IMR-90 (cell line): Measurements from ENCODE around the gene KIF6. TPM values are rescaled to one million over a fixed set of nuclear protein-coding genes. Genes with fewer than 3 reads are reported as not detected.

Experiments used
- ATAC-seq: fragments of 200-7000 bp; cut with Tn5 transposase; 2 replicates; pipeline ENCODE4 v1.9.1; 2020; ENCODE audit warnings: low read depth, mild to moderate bottlenecking, moderate library complexity
- BruUV-seq: library from RNA; stranded (reverse); fragments of 400-500 nt; replicated peaks from 2 replicates; lab custom pipeline; 2021; lab: Mats Ljungman, UMichigan
- CTCF ChIA-PET: fragments of 300-600 bp; formaldehyde crosslinking; extraction: SDS; loops from one replicate; lab custom pipeline; 2021; ENCODE audit warnings: antibody characterized with exemption; lab: Yijun Ruan, JAX
- POLR2A ChIA-PET: fragments of 300-600 bp; sonication (Branson Sonifier 250); formaldehyde crosslinking; loops from one replicate; lab custom pipeline; 2022; ENCODE audit warnings: antibody characterized with exemption; ENCODE audit not compliant: unreplicated experiment; lab: Charles Lee
- DNase-seq: peaks from one replicate; pipeline ENCODE4 v3.0.0; 2013
- H2AFZ ChIP-seq: replicated peaks from 2 replicates; pipeline ENCODE3; 2013; ENCODE audit warnings: low read length, mild to moderate bottlenecking; ENCODE audit not compliant: poor library complexity
- H2AK5ac ChIP-seq: 2 replicates; pipeline ENCODE4 v1.6.1; 2013; ENCODE audit warnings: low read depth, low read length, inconsistent platforms
- H2AK9ac ChIP-seq: replicated peaks from 2 replicates; pipeline ENCODE3; 2013; ENCODE audit warnings: mild to moderate bottlenecking, low read depth, low read length, moderate library complexity; ENCODE audit not compliant: poor library complexity
- H2BK120ac ChIP-seq: 2 replicates; pipeline ENCODE4 v1.6.1; 2013; ENCODE audit warnings: low read depth, low read length, inconsistent platforms
- H2BK15ac ChIP-seq: 3 replicates; pipeline ENCODE4 v1.6.1; 2013; ENCODE audit warnings: low read depth, low read length, inconsistent platforms
- H2BK20ac ChIP-seq: 2 replicates; pipeline ENCODE4 v1.6.1; 2013; ENCODE audit warnings: low read depth, mild to moderate bottlenecking, inconsistent platforms, low read length, moderate library complexity
- H2BK5ac ChIP-seq: 2 replicates; pipeline ENCODE4 v1.6.1; 2013; ENCODE audit warnings: mild to moderate bottlenecking, low read depth, low read length, inconsistent platforms; ENCODE audit not compliant: poor library complexity, severe bottlenecking
- H3K14ac ChIP-seq: replicated peaks from 2 replicates; pipeline ENCODE4 v1.6.1; 2013; ENCODE audit warnings: low read depth, low read length, inconsistent platforms
- H3K18ac ChIP-seq: 2 replicates; pipeline ENCODE4 v1.6.1; 2013; ENCODE audit warnings: low read depth, low read length, control low read depth
- H3K23ac ChIP-seq: 2 replicates; pipeline ENCODE4 v1.6.1; 2013; ENCODE audit warnings: low read depth, low read length, inconsistent platforms
- H3K27ac ChIP-seq: 2 replicates; pipeline ENCODE4 v1.5.1; 2013; ENCODE audit warnings: mild to moderate bottlenecking, control low read depth, low read length; ENCODE audit not compliant: insufficient read depth
- H3K27me3 ChIP-seq: 2 replicates; pipeline ENCODE4 v1.6.1; 2013; ENCODE audit warnings: low read length; ENCODE audit not compliant: control insufficient read depth, insufficient read depth
- H3K36me3 ChIP-seq: 2 replicates; pipeline ENCODE4 v1.6.1; 2013; ENCODE audit warnings: low read length, mixed read lengths; ENCODE audit not compliant: control insufficient read depth, insufficient read depth
- H3K4ac ChIP-seq: 2 replicates; pipeline ENCODE4 v1.6.1; 2013; ENCODE audit warnings: low read depth, low read length, inconsistent platforms
- H3K4me1 ChIP-seq: 2 replicates; pipeline ENCODE4 v1.6.1; 2013; ENCODE audit warnings: low read length, mixed read lengths; ENCODE audit not compliant: control insufficient read depth, insufficient read depth
- H3K4me2 ChIP-seq: 2 replicates; pipeline ENCODE4 v1.6.1; 2013; ENCODE audit warnings: low read depth, mild to moderate bottlenecking, control low read depth, low read length, moderate library complexity
- H3K4me3 ChIP-seq: 2 replicates; pipeline ENCODE4 v1.5.1; 2013; ENCODE audit warnings: low read depth, mild to moderate bottlenecking, control low read depth, low read length, moderate library complexity; ENCODE audit not compliant: insufficient read depth
- H3K56ac ChIP-seq: 2 replicates; pipeline ENCODE4 v1.6.1; 2013; ENCODE audit warnings: low read length, inconsistent platforms; ENCODE audit not compliant: insufficient read depth; ENCODE audit errors: extremely low read depth
- H3K79me1 ChIP-seq, 2 experiments: 2 replicates each; pipeline ENCODE4 v1.6.1; 2013; ENCODE audit warnings: low read length in 2 of 2, inconsistent platforms in 1 of 2, low read depth in 1 of 2
- H3K9ac ChIP-seq: 2 replicates; pipeline ENCODE4 v1.6.1; 2013; ENCODE audit warnings: low read depth, low read length, control low read depth
- H3K9me1 ChIP-seq: 2 replicates; pipeline ENCODE4 v1.6.1; 2013; ENCODE audit warnings: low read length, inconsistent platforms; ENCODE audit not compliant: insufficient read depth
- H3K9me3 ChIP-seq: 2 replicates; pipeline ENCODE4 v1.6.1; 2013; ENCODE audit warnings: low read length; ENCODE audit not compliant: control insufficient read depth, insufficient read depth
- H4K20me1 ChIP-seq: 2 replicates; pipeline ENCODE4 v1.6.1; 2013; ENCODE audit warnings: low read length, inconsistent platforms; ENCODE audit not compliant: insufficient read depth
- H4K5ac ChIP-seq: 2 replicates; pipeline ENCODE4 v1.6.1; 2013; ENCODE audit warnings: mild to moderate bottlenecking, low read depth, low read length, control low read depth
- H4K8ac ChIP-seq, 2 experiments: 2 replicates each; pipeline ENCODE4 v1.6.1; 2013; ENCODE audit warnings: low read depth in 2 of 2, low read length in 2 of 2, control low read depth in 1 of 2, inconsistent platforms in 1 of 2
- H4K91ac ChIP-seq: 2 replicates; pipeline ENCODE4 v1.6.1; 2013; ENCODE audit warnings: low read depth, low read length, inconsistent platforms; ENCODE audit not compliant: insufficient read depth
- BHLHE40 ChIP-seq: fragments of 150-350 bp; IDR thresholded peaks from 2 replicates; pipeline ENCODE4 v1.6.1; 2016; ENCODE audit warnings: mild to moderate bottlenecking, low read depth, low read length
- CEBPB ChIP-seq: IDR thresholded peaks from 2 replicates; pipeline ENCODE4 v1.6.1; 2012; ENCODE audit warnings: low read depth, low read length, improper control_type of control experiment
- CHD1 ChIP-seq: IDR thresholded peaks from 2 replicates; pipeline ENCODE4 v1.6.1; 2012; ENCODE audit warnings: low read depth, low read length, improper control_type of control experiment
- CTCF ChIP-seq: conservative IDR thresholded peaks from 2 replicates; pipeline ENCODE4 v1.5.1; 2012; ENCODE audit warnings: mild to moderate bottlenecking, low read depth, low read length, improper control_type of control experiment
- ELK1 ChIP-seq: fragments of 150-350 bp; IDR thresholded peaks from 2 replicates; pipeline ENCODE4 v1.6.1; 2016; ENCODE audit warnings: low read depth, mild to moderate bottlenecking, low read length, moderate library complexity, borderline replicate concordance
- FOS ChIP-seq: fragments of 150-350 bp; IDR thresholded peaks from 2 replicates; pipeline ENCODE4 v1.6.1; 2016; ENCODE audit warnings: low read depth, low read length
- MAFK ChIP-seq: IDR thresholded peaks from 2 replicates; pipeline ENCODE4 v1.6.1; 2012; ENCODE audit warnings: low read depth, low read length, improper control_type of control experiment
- MAZ ChIP-seq: IDR thresholded peaks from 2 replicates; pipeline ENCODE4 v1.6.1; 2012; ENCODE audit warnings: low read depth, mild to moderate bottlenecking, low read length, improper control_type of control experiment, moderate library complexity, borderline replicate concordance
- MXI1 ChIP-seq: IDR thresholded peaks from 2 replicates; pipeline ENCODE4 v1.6.1; 2012; ENCODE audit warnings: low read depth, mild to moderate bottlenecking, low read length, moderate library complexity, borderline replicate concordance
- NFE2L2 ChIP-seq: fragments of 150-350 bp; IDR thresholded peaks from 2 replicates; pipeline ENCODE4 v1.6.1; 2016; ENCODE audit warnings: low read depth, mild to moderate bottlenecking, low read length
- POLR2A ChIP-seq: IDR thresholded peaks from 2 replicates; pipeline ENCODE4 v1.6.1; 2012; ENCODE audit warnings: mild to moderate bottlenecking, low read depth, low read length
- RAD21 ChIP-seq: IDR thresholded peaks from 2 replicates; pipeline ENCODE4 v1.6.1; 2012; ENCODE audit warnings: low read length, improper control_type of control experiment
- RCOR1 ChIP-seq: IDR thresholded peaks from 2 replicates; pipeline ENCODE4 v1.6.1; 2012; ENCODE audit warnings: mild to moderate bottlenecking, low read length, improper control_type of control experiment; ENCODE audit not compliant: insufficient replicate concordance
- RFX5 ChIP-seq: IDR thresholded peaks from 2 replicates; pipeline ENCODE4 v1.8.0; 2012; ENCODE audit warnings: low read depth, mild to moderate bottlenecking, low read length, moderate library complexity
- SMC3 ChIP-seq: fragments of 150-350 bp; IDR thresholded peaks from 2 replicates; pipeline ENCODE4 v1.6.1; 2016; ENCODE audit warnings: low read depth, mild to moderate bottlenecking, antibody characterized with exemption, low read length, moderate library complexity
- USF2 ChIP-seq: fragments of 150-350 bp; IDR thresholded peaks from 2 replicates; pipeline ENCODE4 v1.6.1; 2017; ENCODE audit warnings: mild to moderate bottlenecking, antibody characterized with exemption, low read length, low read depth
- WGBS, 2 experiments: methylation state at CpG; one replicate each; pipeline versions ENCODE4 v1.1.5 to v1.1.7; 2013; ENCODE audit warnings: missing lambda C conversion rate in 2 of 2; ENCODE audit not compliant: insufficient read length in 1 of 2; ENCODE audit errors: extremely low coverage in 2 of 2; 5-methylcytosine and 5-hydroxymethylcytosine counted together
- dilution Hi-C: fragments of 300-500 bp; cut with HindIII; formaldehyde crosslinking; loops from one replicate; pipeline ENCODE4 v1.14.3; 2018; ENCODE audit warnings: low sequenced_read_pairs; ENCODE audit not compliant: unreplicated experiment
- in situ Hi-C: fragments of 300-500 bp; cut with MboI; formaldehyde crosslinking; loops from 3 replicates; pipeline ENCODE4 v1.14.3; 2019; ENCODE audit warnings: low sequenced_read_pairs, inconsistent platforms, mixed read lengths
- intact Hi-C: fragments of 100-400 bp; cut with micrococcal nuclease; formaldehyde crosslinking; loops from 2 replicates; pipeline ENCODE4 v1.10.0; 2022
- polyA plus RNA-seq, 3 experiments: library from polyadenylated mRNA; depleted of rRNA; stranded (reverse); fragments of >200 nt; gene quantifications; 2 replicates each; pipeline ENCODE4 v1.2.3, GENCODE V29; 2012; ENCODE audit warnings: low replicate concordance in 1 of 3
- total RNA-seq: library from RNA; depleted of rRNA; stranded (reverse); fragments of >200 nt; gene quantifications from 2 replicates; pipeline ENCODE4 v1.2.3, GENCODE V29; 2012

The KIF6 gene
- total and polyA plus RNA-seq, 2 of the 4 experiments (the other 2 are of a cell fraction), result under 0.01 to 0.10 TPM

- Histone ChIP-seq H2BK15ac (no peak overlapping the region), H3K9ac (no peak overlapping the region), H3K4ac (no peak overlapping the region), H2BK5ac (no peak overlapping the region), H3K36me3 (no peaks in the 10 kb centered on the region), H4K8ac (no peak overlapping the region), H2AK9ac (no peak overlapping the region), H3K18ac (no peak overlapping the region), H3K4me1 (no peaks in the 10 kb centered on the region), H3K27me3 (no peaks in the 10 kb centered on the region), H3K14ac (no peak overlapping the region), H3K23ac (no peak overlapping the region), H3K9me3 (no peaks in the 10 kb centered on the region), H3K27ac (no peak overlapping the region), H4K91ac (no peak overlapping the region), H3K9me1 (no peaks in the 10 kb centered on the region), H3K4me3 (no peak overlapping the region), H3K4me2 (no peak overlapping the region), H3K79me1 (no peaks in the 10 kb centered on the region), H2AK5ac (no peak overlapping the region), H2BK20ac (no peak overlapping the region), H3K56ac (no peak overlapping the region), H2AFZ (no peak overlapping the region), H4K5ac (no peak overlapping the region), H4K20me1 (no peaks in the 10 kb centered on the region), H2BK120ac (no peak overlapping the region)
- in situ Hi-C loops (no loop called here), dilution Hi-C loops (no loop called here), intact Hi-C loops (no loop called here)
- POLR2A ChIA-PET, result no interaction called here
- TF ChIP-seq USF2, result no peak
- TF ChIP-seq RAD21, result no peak
- no peak for TF ChIP-seq MAFK
- TF ChIP-seq CEBPB, result no peak
- no peak for TF ChIP-seq CHD1
- TF ChIP-seq MAZ, result no peak
- no peak for TF ChIP-seq RCOR1
- TF ChIP-seq FOS, result no peak
- no peak for TF ChIP-seq ELK1
- no peak for TF ChIP-seq RFX5
- no peak for TF ChIP-seq POLR2A
- TF ChIP-seq SMC3, result no peak
- no peak for TF ChIP-seq BHLHE40
- TF ChIP-seq MXI1, result no peak
- no peak for TF ChIP-seq NFE2L2
- no peak for TF ChIP-seq CTCF
- WGBS, 2 experiments, result no CpG with 5 or more reads among the region's 4 CpGs
- CTCF ChIA-PET, result no interaction called here
- no peak for DNase-seq
- no TSS peak for BruUV-seq
- ATAC-seq, result no peak
These were observed 209.7 kb downstream of the KIF6 start for GRCh38 chr6:39515471-39515870.
